GM19328 (cell line): ENCODE data around the gene GSTA4.
"Not testable (repeated sequence)": the region's sequence is repeated elsewhere in the genome, so short reads cannot be mapped to it uniquely, and the experiment has no call there.

Experiments
- ATAC-seq: cut with Tn5 transposase; IDR thresholded peaks from one replicate; pipeline ENCODE4 v1.9.1; 2021; ENCODE audit warnings: mild to moderate bottlenecking, moderate library complexity; ENCODE audit not compliant: unreplicated experiment

Gene GSTA4

DNA sequence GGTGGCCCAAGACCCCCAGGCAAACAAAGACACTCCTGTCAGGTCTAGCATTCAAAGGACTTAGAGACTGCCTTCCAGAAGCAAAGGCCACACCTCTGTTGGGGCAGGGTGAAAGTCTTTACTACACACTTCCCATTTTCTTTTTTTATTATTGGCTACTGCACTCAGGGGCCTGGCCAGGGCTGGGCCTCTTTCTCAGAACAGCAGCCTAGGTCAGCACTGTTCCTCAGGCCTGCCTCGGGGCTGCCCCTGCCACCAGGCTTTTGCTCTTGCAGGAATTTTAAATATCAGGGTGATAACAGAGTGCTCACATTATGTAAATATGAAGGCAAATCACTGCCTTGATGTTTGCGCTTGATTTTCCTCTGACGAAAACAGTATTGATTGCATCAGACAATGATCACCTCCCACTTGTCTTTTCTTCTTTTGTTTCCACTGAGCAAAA is 18.5 kb downstream of the GSTA4 start:
- no peak for ATAC-seq

DNA sequence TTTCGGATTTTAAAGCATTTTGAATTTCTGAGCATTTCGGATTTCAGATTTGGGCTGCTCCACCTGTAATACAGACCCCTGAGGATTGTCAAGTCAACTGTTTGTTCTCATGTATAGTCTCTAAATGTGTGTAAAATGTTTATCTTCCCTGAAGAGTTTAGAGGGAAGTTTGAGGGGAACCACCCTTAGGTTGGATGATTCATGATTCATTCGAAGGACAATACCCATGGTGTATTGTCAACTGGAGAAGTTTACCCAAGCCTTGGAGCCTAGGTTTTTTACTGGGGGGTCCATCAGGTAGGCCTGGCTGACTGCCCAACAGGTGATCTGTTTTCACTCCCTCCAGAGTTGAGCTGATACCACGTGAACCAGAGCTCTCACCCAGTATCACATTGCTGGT is 18.9 kb downstream of the GSTA4 start:
- no peak for ATAC-seq

DNA sequence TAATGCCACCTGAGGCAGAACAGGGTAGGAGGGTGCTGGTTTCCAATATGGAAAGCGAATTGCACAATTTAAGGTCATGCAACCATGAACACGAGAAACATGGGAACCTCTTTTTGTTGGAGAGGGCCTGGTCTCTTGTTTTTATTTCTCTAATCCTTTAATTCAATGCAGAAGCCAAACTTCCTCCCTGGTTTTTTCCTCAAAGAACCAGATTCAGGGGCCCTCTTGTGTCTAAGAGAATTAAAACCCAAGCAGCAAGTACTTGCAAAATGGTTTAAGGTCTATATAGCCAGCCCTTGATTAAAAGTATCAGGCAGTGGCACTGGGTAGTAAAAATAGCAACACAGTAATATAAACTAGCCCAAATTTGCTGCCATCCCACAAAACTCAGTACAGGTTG is 19.5 kb downstream of the GSTA4 start:
- ATAC-seq = no peak

DNA sequence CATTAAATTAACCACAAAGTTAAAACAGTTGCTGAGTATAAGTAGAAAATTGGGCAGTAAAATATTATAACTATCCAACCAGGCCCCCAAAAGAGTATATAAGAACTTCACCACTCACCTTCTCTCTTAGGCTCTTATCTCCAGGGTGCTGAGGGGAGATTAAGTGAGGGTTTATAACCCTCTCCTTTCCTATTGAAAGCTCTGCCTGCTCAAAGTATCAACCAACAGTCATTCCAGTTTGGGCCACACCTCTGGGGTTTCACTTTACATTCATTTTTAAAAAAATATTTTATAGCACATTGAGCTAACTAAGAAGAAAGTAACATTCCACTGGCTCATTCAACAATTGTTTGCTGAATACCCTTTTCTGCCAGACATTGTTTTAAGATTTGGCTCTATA is 22.1 kb downstream of the GSTA4 start:
- no peak for ATAC-seq

DNA sequence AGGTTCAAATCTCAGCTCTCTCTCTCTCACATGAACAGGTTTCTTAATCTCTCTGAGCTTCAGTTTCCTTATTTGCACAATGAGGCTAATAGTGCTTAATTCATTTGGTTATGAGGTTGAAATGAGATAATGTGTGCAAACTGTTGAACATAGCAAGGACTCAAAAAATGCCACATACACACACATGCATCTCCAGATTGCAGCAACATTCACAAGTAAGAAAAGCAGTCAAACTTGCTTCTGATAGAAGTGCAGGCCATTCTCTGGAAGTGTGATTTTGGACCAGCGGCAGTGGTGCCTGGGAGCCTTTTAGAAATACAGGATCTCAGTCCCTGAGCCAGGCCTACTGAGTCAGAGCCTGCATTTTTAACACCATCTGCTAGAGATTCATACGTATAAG is 25.7 kb downstream of the GSTA4 start:
- no peak for ATAC-seq

DNA sequence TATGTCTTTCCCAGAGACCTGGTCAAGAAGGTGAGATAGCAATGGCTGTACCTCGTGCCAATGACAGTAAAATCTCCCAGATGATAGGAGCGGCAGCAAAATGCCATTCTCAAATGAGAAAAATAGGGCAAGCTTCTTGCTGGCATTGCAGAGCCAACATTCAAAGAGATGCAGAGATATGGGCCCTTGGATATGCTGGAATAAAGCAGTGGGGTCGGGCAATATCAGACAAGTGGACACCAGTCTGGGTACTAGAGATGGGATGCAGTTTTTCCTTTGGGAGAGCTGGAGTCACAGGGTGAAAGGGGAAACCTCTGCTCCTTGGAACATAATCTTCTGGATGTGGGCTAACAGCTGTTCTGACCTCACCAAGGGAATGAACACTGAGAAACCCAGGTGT is 29.0 kb downstream of the GSTA4 start:
- no peak for ATAC-seq

DNA sequence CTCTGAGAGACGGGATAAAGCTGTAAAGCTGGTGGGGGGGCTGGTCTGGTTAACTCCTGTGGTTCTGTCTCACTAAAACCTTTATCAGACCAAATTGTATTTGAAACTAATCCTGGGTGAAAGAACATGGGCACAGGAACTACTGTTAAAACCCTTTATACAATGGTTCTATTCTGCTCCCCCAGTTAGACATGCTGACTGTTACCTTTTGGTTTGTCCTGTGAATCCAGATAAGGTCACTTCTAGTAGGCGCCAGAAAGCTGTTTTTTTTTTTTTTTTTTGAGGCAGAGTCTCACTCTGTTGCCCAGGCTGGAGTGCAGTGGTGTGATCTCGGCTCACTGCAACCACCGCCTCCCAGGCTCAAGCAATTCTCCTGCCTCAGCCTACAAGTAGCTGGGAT is 29.7 kb downstream of the GSTA4 start:
- no peak for ATAC-seq

DNA sequence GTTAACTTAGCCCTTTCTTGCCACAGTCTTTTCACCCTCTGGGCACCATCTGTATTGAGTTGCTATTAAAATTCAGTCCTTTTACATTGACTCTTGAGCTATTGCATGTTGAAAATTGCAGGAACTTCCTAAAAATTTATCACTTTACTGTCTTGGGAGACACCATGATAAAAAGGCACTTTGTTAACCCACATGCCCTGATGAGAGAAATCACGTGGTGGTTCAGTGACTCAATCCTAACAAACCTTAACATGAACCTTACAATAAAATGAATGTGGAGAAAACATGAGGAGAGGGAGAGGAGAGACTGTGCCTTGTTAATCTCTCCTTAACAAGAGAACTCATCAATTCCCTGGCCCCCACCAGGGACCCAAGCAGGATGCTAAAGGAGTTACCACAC is 30.8 kb downstream of the GSTA4 start:
- no peak for ATAC-seq

DNA sequence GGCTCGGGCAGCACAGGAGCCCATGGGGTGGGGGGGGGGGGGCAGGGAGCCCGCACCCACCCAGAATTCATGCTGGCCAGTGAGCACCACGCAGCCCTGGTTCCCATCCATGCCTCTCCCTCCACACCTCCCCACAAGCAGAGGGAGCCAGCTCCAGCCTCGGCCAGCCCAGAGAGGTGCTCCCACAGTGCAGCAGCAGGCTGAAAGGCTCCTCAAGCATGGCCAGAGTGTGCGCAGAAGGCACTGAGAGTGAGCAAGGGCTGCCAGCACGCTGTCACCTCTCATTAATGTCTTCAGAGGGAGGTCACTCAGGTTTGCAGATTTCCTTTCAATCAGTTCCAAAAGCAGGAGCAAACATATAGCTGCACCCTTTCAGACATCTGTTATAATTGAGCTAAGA is 32.4 kb downstream of the GSTA4 start:
- no peak for ATAC-seq

DNA sequence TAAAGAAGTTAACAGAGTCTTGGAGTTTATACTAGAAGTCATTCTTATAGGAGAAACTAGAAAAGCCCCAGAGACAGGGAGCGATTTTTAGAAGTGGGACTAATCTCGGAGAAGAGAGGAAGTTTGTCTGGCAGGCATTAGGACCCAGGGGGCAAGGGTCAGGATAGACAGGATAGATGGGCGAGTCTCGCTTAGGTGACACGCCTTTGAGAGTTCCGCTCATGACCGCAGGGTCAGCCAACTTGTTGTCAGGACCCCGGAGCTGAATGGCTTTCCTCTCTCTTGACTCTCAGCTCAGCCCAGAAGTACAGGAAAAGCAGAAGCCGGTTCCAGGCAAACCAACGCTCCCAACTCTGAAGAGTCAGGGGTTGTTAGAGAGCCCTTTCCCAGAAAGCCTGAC is 34.1 kb downstream of the GSTA4 start:
- ATAC-seq = not testable (repeated sequence)

DNA sequence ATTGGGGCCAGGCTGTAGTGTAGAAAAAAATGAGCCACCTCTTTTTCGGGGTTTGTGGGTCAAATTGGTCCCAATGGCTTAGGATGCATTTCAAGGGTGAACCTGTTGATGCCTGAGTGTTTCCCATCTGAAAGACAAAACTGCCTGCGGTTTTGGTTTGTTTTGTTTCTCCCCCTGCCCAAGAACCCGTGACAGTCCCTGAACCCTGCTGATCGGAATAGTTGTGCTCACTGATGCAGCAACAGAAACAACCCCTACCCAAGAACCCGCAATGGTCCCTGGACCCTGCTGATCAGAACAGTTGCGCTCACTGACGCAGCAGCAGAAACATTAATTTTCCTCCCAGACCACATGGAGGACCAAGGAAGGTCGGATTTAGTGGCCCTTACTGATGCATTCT is 34.9 kb downstream of the GSTA4 start:
- ATAC-seq = not testable (repeated sequence)

DNA sequence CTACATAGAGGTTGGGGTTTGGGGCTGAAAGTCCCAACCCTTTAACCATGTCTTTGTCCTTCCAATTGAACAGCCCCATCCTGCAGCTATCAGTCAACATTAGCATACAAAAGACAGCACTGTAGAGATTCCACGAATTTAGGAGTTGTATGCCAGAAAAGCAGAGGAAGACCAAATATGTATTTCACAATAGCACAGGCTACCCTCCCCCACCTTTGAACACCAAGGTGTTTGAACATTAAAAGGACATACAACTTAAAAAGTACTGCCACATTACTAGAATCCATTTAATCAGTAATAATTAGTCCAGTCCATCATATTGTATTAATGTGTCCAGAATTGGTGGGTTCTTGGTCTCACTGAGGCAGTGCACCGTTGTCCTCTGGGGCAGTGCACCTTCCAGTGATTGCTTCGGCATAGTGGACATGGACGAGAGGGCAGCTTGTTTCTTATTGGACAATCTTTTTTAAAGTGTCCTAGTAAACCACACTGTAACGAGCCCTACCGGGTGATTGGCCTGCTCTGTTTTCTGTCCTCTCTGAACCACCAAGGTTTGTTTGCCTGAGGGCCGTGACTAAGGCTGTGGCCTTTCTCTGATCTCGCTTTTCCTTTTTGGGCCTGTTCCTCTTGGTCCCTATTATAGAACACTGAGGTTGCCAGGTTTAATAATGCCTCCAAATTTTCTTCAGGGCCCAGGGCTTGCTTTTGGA is 36.4 kb downstream of the GSTA4 start:
- ATAC-seq = no peak

DNA sequence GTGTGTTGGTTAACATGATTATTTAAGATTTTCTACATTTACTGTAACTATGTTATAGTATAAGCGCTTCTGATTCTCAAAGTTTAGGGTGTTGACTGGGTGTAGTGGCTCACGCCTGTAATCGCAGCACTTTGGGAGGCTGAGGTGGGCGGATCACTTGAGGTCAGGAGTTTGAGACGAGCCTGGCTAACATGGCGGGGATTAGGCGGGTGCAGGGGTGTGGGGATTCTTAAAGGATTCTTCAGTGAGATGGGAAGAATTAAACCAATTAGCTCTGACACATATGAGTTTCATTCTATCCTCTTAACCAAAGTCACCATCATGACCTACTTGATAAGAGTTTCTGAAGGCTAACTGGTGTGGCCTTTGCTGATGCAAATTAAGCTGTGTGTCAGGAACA is 39.2 kb downstream of the GSTA4 start:
- ATAC-seq = no peak

DNA sequence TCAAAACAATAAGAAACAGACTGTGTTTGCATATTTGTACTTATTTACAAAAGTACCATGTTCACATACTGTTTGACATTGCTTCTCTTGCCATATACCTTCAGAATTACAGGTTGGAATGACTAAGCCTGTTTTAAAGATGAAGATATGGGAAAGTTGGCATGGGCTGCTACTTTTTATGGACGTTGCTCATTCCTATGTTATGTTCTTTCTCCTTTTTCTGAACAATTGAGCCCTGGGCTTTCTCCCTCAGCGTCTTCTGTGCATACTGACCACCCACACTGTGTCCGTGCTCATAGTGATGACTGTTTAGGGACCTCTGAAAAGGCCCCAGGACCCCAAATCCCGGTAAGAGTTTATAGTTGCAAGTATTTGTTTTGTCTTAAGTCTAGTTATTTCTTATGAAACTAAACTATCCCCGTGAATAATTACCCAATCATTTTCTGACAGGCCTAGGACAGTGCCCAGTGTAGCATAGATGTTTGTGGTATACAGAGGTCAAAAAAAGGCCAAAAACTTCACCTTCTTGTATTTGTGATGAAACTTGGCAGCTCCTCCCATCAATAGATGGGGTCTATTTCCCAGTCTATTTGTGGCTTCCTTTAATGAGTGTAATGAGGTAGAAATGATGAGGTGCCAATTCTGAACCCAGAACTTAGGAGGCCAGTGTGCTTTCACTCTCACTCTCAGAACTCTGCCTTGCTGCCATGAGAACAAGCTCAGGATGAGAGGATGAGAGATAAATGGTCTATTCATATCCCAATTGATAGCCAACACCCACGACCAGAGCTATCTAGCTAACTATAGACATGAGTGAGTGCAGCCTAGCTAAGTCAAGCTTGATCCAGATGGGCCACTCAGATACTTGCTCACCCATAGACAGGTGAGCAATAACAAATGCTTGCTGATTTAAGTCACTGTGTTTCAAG is 40.9 kb downstream of the GSTA4 start:
- no peak for ATAC-seq

DNA sequence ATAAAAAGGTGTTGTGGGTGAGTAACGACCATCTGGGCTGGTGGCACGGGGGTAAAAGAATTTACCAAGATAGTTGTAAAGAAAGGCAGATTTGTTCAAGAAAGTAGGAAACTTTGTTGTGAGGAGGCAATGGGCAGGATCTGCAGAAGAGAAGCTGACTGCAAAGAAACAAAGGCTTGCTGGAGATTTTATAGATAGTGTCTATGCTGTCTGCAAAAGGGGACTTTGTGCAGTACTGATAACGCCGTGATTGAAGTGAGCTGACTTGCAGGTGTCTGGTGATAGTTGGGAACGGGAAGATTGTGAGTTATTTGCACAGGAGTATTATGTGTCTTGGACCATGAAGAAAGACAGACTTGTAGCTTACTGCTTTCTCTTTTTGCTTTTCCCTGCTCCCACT is 48.8 kb downstream of the GSTA4 start:
- no peak for ATAC-seq

DNA sequence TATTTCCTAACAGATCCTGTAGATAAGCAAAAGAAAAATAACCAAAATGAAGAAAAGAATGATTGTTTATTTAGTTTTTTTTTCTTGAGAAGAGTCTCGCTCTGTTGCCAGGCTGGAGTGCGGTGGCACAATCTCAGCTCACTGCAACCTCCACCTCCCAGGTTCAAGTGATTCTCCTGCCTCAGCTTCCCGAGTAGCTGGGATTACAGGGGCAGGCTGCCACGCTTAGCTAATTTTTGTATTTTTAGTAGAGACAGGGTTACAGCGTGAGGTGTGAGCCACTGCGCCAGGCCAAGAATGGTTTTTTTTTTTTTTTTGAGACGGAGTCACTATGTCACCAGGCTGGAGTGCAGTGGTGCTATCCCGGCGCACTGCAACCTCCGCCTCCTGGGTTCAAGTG is 52.3 kb downstream of the GSTA4 start:
- not testable (repeated sequence) for ATAC-seq

DNA sequence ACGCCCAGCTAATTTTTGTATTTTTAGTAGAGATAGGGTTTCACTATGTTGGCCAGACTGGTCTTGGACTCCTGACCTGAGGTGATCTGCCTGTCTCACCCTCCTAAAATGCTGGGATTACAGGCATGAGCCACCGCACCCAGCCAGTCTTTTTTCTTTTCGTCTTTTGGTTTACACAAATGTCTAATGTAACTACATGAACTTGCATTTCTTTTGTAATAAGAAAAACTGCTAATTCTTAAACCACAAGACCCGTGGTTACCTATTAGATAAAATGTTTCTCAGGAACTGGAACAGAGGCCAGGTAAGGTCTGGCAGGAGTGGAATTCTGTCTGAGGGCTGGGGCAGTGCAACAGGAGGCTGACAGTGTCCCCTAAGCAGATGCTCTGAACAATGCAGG is 52.9 kb downstream of the GSTA4 start:
- no peak for ATAC-seq

DNA sequence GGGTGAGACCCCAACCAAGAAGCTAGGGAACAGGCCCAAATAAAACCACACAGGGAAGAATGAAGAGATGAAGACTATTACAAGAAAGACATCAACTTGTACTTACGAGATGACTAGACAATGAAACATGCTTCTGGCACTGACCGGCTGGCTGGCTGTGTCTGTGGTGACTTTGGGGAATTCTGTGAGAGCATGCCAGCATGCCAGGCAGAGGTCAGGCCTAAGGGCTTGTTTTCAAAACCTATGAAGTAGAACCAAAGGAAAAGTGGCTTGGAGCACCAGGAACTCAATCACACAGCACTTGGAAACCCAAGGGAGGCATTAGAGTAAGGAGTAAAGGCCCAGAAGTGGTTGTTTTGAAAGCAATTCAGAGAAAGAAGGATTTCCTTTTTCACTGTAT is 57.2 kb downstream of the GSTA4 start:
- no peak for ATAC-seq

DNA sequence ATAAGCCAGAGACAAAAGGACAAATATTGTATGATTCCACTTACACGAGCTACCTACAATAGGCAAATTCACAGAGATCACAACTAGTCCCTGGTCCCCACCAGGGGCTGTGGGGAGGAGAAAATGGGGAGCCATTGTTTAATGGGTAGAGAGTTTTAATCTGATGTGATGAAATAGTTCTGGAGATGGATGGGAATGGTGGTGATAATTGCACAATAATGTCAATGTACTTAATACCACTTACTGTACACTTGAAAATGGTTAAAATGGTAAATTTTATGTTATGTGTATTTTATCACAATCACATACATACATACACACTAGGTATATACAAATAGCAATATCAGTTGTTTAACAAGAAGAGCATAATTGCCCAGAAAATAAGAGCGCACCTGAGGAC is 61.3 kb downstream of the GSTA4 start:
- ATAC-seq = no peak

DNA sequence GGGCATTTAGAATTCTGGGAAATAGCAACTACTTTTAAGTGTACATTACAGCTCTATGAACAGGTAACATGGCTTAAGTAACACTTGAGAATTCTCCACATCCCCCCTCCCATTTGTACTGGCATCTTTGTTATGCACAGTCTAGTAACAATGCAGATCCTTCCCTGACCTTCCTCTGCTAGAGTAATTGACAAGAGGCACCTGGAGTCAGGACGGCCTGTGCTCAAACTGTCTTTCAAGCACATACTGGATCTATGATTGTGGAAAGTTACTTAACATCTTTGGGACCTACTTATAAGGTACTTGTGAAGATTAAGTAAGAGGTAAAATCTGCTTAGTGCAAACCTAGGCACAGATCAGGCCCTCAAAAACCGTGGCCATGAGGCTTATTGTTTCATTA is 63.7 kb downstream of the GSTA4 start:
- no peak for ATAC-seq

DNA sequence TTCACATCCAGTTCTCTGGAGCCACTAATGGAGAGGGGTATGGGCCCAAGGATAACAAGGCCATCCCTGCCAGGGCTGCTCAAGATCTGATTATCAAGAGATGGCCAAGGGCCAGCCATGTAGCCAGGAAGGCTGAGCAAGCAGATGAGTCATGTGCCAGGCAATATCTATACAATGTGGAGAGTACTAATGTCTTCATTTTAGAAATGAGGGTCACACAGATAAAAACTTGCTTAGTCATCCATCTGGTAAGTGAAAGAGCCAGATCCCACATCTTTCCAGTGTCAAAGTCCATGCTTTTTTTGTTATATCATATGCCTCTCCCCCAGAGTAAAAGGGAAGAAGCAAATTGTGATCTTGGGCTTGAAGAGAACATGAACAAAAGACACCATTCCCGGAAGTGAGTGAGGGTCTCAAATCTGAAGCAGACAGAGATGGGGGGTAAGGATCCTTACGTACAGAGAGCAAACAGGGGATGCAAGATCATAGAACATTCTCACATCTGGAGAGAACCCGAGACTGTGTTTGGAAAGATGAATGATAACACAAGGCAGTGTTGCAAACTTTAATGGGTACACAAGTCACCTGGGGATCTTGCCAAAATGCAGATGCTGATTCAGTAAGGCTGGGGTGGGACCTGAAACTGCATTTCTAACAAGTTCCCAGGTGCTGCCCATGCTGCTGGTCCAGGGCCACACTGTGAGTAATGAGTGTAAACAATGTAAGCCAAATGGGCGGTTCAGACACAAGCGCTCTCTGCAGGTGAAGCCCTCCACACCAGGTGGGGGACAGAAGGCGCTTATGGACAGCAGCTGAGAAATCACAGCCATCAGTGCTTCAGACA is 65.5 kb downstream of the GSTA4 start:
- no peak for ATAC-seq
